ENCODE results near the gene OR4A5.
"Not testable (repeated sequence)": the region's sequence is repeated elsewhere in the genome, so short reads cannot be mapped to it uniquely, and the experiment has no call there.

DNA sequence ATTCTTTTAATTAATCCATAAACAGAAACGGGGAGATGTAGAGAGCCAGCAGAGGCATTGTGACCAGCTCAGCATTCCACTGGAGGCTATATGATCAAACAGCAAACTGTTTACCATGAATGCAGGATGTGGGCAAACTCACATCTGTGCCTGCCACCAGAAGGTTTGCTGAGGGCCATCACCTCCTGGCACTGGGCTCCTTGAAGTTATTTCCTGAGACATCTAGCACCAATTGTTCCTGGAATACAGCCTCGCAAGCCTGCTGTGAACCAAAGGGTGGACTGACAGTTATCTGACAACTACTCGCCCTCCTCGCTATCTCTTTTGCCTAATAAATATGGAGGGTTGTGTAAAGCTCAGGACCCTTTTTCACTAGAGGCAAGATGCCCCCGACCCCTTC is 13.5 kb downstream of the OR4A5 start:
- TF ChIP-seq, protein P1, sequence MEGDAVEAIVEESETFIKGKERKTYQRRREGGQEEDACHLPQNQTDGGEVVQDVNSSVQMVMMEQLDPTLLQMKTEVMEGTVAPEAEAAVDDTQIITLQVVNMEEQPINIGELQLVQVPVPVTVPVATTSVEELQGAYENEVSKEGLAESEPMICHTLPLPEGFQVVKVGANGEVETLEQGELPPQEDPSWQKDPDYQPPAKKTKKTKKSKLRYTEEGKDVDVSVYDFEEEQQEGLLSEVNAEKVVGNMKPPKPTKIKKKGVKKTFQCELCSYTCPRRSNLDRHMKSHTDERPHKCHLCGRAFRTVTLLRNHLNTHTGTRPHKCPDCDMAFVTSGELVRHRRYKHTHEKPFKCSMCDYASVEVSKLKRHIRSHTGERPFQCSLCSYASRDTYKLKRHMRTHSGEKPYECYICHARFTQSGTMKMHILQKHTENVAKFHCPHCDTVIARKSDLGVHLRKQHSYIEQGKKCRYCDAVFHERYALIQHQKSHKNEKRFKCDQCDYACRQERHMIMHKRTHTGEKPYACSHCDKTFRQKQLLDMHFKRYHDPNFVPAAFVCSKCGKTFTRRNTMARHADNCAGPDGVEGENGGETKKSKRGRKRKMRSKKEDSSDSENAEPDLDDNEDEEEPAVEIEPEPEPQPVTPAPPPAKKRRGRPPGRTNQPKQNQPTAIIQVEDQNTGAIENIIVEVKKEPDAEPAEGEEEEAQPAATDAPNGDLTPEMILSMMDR (IDR thresholded peaks at IDR 0.05) = not testable (repeated sequence)
- not testable (repeated sequence) for TF ChIP-seq POLR2A, EP300 (IDR thresholded peaks at IDR 0.05)

Measured in ovary (tissue), 3 donors.